Measurements from ENCODE around the gene PTPRG. TPM values are rescaled to one million over a fixed set of nuclear protein-coding genes. Genes with fewer than 3 reads are reported as not detected.

The PTPRG gene
- total RNA-seq, 1 experiment from 2014 or later = 69.3 TPM

GRCh38 chr3:61526308-61526707 is 35.1 kb upstream of the PTPRG start:
- Histone ChIP-seq H3K23ac (ENCODE audit: insufficient read length, low read depth, low read length) (no peak overlapping the region), H3K27ac (ENCODE audit: insufficient read length, low read depth, low read length) (no peak overlapping the region), H3K9ac (ENCODE audit: extremely low read depth, insufficient read length, low read length) (no peak overlapping the region), H3K23me2 (ENCODE audit: insufficient read length, low read depth, low read length, poor library complexity, severe bottlenecking) (no peaks in the 10 kb centered on the region), H3K56ac (ENCODE audit: insufficient read length, low read depth, low read length) (no peak overlapping the region), H2BK120ac (ENCODE audit: low read depth, low read length, poor library complexity, severe bottlenecking) (no peak overlapping the region), H3K4ac (ENCODE audit: low read depth, low read length) (no peak overlapping the region), H4K5ac (ENCODE audit: insufficient read length, low read depth, low read length) (no peak overlapping the region), H2AFZ (ENCODE audit: low read length) (no peak overlapping the region), H3K14ac (ENCODE audit: insufficient read depth, low read length) (no peak overlapping the region), H3T11ph (ENCODE audit: low read length) (no peak overlapping the region), H3K4me1 (ENCODE audit: insufficient read depth, low read length) (peaks cover 7% of the 10 kb centered on the region; the same call in 1 of the 2 replicates), H3K18ac (ENCODE audit: insufficient read length, low read depth, low read length) (no peak overlapping the region), H2BK15ac (ENCODE audit: low read depth, low read length) (no peak overlapping the region), H3K4me2 (ENCODE audit: insufficient read depth, insufficient read length, low read length) (no peak overlapping the region), H2BK12ac (ENCODE audit: insufficient read length, low read depth, low read length) (no peak overlapping the region), H3K79me2 (ENCODE audit: insufficient read depth, low read length) (0 out of 2 replicates have a peak, but pooled peaks cover 3% of the 10 kb centered on the region), H4K20me1 (ENCODE audit: control insufficient read depth, insufficient read depth, insufficient read length) (no peaks in the 10 kb centered on the region), H3K27me3 (ENCODE audit: insufficient read depth, low read length) (no peaks in the 10 kb centered on the region), H2BK5ac (ENCODE audit: insufficient read length, low read length) (no peak overlapping the region), H2AK5ac (ENCODE audit: insufficient read length, low read length) (no peak overlapping the region), H4K91ac (ENCODE audit: insufficient read length, low read depth, low read length) (no peak overlapping the region), H4K8ac (replicated peaks; ENCODE audit: insufficient read length, low read depth, low read length) (no peak overlapping the region), H2BK20ac (ENCODE audit: low read depth, low read length, poor library complexity, severe bottlenecking) (no peak overlapping the region), H3K79me1 (ENCODE audit: insufficient read depth, low read depth, low read length, poor library complexity, severe bottlenecking) (no peaks in the 10 kb centered on the region), H3K9me3 (ENCODE audit: control insufficient read depth, low read depth, low read length) (no peaks in the 10 kb centered on the region)
- Mint-ChIP-seq H3K9me3 (no peaks in the 10 kb centered on the region), H3K4me1 (peaks cover 18 to 23% of the 10 kb centered on the region in 2 experiments), H3K27ac (no peak overlapping the region), H3K27me3 (ENCODE audit: low read depth) (no peaks in the 10 kb centered on the region), H3K36me3 (ENCODE audit: insufficient read depth in 1 of 3, low read depth in 3 of 3) (no peaks in the 10 kb centered on the region), H3K4me3 (no peak overlapping the region)
- no peak for DNase-seq
- WGBS (ENCODE audit: extremely low coverage, insufficient read length, low lambda C conversion rate) = no CpG with 5 or more reads among the region's 5 CpGs
- no peak for TF ChIP-seq CTCF (conservative IDR thresholded peaks at IDR 0.05)
